Fibroblast of lung (primary cell): Measurements from ENCODE around the gene CALM3.
"Not testable (repeated sequence)": the region's sequence is repeated elsewhere in the genome, so short reads cannot be mapped to it uniquely, and the experiment has no call there.

Experiments used
- CTCF ChIP-seq, 2 donors: IDR thresholded peaks in 1 of 2; conservative IDR thresholded peaks in 1 of 2; 1 replicate in 1 of 2; 2 replicates in 1 of 2; pipeline ENCODE4 v1.5.1; 2011 to 2012; ENCODE audit warnings: low read length in 2 of 2, control low read depth in 1 of 2, inconsistent platforms in 1 of 2, low read depth in 1 of 2, mild to moderate bottlenecking in 1 of 2
- EZH2 ChIP-seq: IDR thresholded peaks from 2 replicates; pipeline ENCODE4 v1.5.1; 2012; ENCODE audit warnings: low read length, control low read depth, mild to moderate bottlenecking; ENCODE audit errors: missing control alignments

- TF ChIP-seq CTCF (conservative IDR thresholded peaks at IDR 0.05 in 1 of 2, IDR thresholded peaks at IDR 0.05 in 1 of 2; ENCODE audit: low read depth in 1 of 2, low read length in 2 of 2); EZH2: not testable (repeated sequence)
Measured at GRCh38 chr19:46628970-46629369, 27.8 kb downstream of the CALM3 start.
